A673 (cell line): ENCODE data around the gene SNORC. TPM values are rescaled to one million over a fixed set of nuclear protein-coding genes. Genes with fewer than 3 reads are reported as not detected.

ENCODE experiments used
- BruUV-seq: library from RNA; stranded (reverse); fragments of 400-500 nt; replicated peaks from 2 replicates; lab custom pipeline; 2021; lab: Mats Ljungman, UMichigan
- CTCF ChIA-PET: fragments of 300-600 bp; sonication (Branson Sonifier 250); formaldehyde crosslinking; loops from one replicate; lab custom pipeline; 2022; ENCODE audit warnings: antibody characterized with exemption; lab: Charles Lee
- POLR2A ChIA-PET: fragments of 300-600 bp; sonication (Branson Sonifier 250); formaldehyde crosslinking; loops from one replicate; lab custom pipeline; 2022; ENCODE audit warnings: antibody characterized with exemption; ENCODE audit not compliant: low non-redundant PET; lab: Charles Lee
- DNase-seq: peaks from one replicate; pipeline ENCODE4 v3.0.0-alpha.2; 2015; ENCODE audit warnings: low spot score
- H3K27ac ChIP-seq: fragments of 200-600 bp; sonication (generic); 2 replicates; pipeline ENCODE4 v1.5.1; 2016; ENCODE audit warnings: mixed run types, low read depth, mild to moderate bottlenecking, mixed read lengths, antibody characterized with exemption, low read length; ENCODE audit not compliant: poor library complexity, severe bottlenecking
- H3K27me3 ChIP-seq: fragments of 200-600 bp; sonication (generic); replicated peaks from 2 replicates; pipeline ENCODE4 v1.6.1; 2017; ENCODE audit warnings: mixed run types, low read depth, mild to moderate bottlenecking, mixed read lengths, antibody characterized with exemption, low read length; ENCODE audit not compliant: insufficient read depth, poor library complexity
- H3K36me3 ChIP-seq: fragments of 200-600 bp; sonication (generic); 2 replicates; pipeline ENCODE4 v1.6.1; 2016; ENCODE audit warnings: mixed run types, mild to moderate bottlenecking, mixed read lengths, antibody characterized with exemption, low read length; ENCODE audit not compliant: insufficient read depth, poor library complexity, severe bottlenecking
- H3K4me1 ChIP-seq: fragments of 200-600 bp; sonication (generic); 2 replicates; pipeline ENCODE4 v1.6.1; 2017; ENCODE audit warnings: mixed run types, mild to moderate bottlenecking, mixed read lengths, antibody characterized with exemption, low read length; ENCODE audit not compliant: insufficient read depth, poor library complexity, severe bottlenecking
- H3K4me3 ChIP-seq: fragments of 200-600 bp; sonication (generic); 2 replicates; pipeline ENCODE4 v1.5.1; 2016; ENCODE audit warnings: low read depth, mixed run types, mild to moderate bottlenecking, mixed read lengths, low read length; ENCODE audit not compliant: poor library complexity, severe bottlenecking
- H3K9me3 ChIP-seq: fragments of 200-600 bp; sonication (generic); 2 replicates; pipeline ENCODE4 v1.6.1; 2016; ENCODE audit warnings: mixed run types, low read depth, mild to moderate bottlenecking, mixed read lengths, antibody characterized with exemption, low read length; ENCODE audit not compliant: poor library complexity, severe bottlenecking
- CTCF ChIP-seq: fragments of 300-800, 200-600 bp; sonication (generic); conservative IDR thresholded peaks from 2 replicates; pipeline ENCODE4 v1.5.1; 2017; ENCODE audit warnings: low read depth, mild to moderate bottlenecking, antibody characterized with exemption, low read length, moderate library complexity, mixed read lengths
- EZH2 ChIP-seq: fragments of 200-600 bp; sonication (generic); IDR thresholded peaks from 2 replicates; pipeline ENCODE4 v1.6.1; 2017; ENCODE audit warnings: borderline replicate concordance, low read depth, mild to moderate bottlenecking, mixed read lengths, antibody characterized with exemption, low read length; ENCODE audit not compliant: poor library complexity, severe bottlenecking
- intact Hi-C: fragments of 100-400 bp; cut with micrococcal nuclease; formaldehyde crosslinking; loops from one replicate; pipeline ENCODE4 v1.10.0; 2022; ENCODE audit not compliant: unreplicated experiment
- total RNA-seq: library from RNA; stranded (reverse); gene quantifications from 2 replicates; pipeline ENCODE4 v1.2.3, GENCODE V29; 2021

The SNORC gene
- total RNA-seq, 1 experiment from 2014 or later = 4.6 TPM

- H3K4me1 ChIP-seq = no peaks in the 10 kb centered on the region
- H3K27ac ChIP-seq = no peak overlapping the region
- H3K36me3 ChIP-seq = no peaks in the 10 kb centered on the region
- TF ChIP-seq EZH2 = no peak
- no peak for TF ChIP-seq CTCF
- no peak overlapping the region for H3K4me3 ChIP-seq
- POLR2A ChIA-PET = no interaction called here
- H3K9me3 ChIP-seq = no peaks in the 10 kb centered on the region
- BruUV-seq = no TSS peak
- no peak for DNase-seq
- no peaks in the 10 kb centered on the region for H3K27me3 ChIP-seq
- intact Hi-C loops = no loop called here
- CTCF ChIA-PET = no interaction called here
Measured at GRCh38 chr2:232888099-232888836, 18.2 kb downstream of the SNORC start.

- H3K27me3 ChIP-seq = no peaks in the 10 kb centered on the region
- POLR2A ChIA-PET = no interaction called here
- no peak overlapping the region for H3K4me3 ChIP-seq
- no peaks in the 10 kb centered on the region for H3K4me1 ChIP-seq
- intact Hi-C loops = no loop called here
- H3K36me3 ChIP-seq = no peaks in the 10 kb centered on the region
- TF ChIP-seq EZH2 (no peak), CTCF (no peak)
- CTCF ChIA-PET = no interaction called here
- DNase-seq = no peak
- H3K27ac ChIP-seq = no peak overlapping the region
- no peaks in the 10 kb centered on the region for H3K9me3 ChIP-seq
- BruUV-seq = no TSS peak
Measured at GRCh38 chr2:232888839-232889529, 18.9 kb downstream of the SNORC start.

DNA sequence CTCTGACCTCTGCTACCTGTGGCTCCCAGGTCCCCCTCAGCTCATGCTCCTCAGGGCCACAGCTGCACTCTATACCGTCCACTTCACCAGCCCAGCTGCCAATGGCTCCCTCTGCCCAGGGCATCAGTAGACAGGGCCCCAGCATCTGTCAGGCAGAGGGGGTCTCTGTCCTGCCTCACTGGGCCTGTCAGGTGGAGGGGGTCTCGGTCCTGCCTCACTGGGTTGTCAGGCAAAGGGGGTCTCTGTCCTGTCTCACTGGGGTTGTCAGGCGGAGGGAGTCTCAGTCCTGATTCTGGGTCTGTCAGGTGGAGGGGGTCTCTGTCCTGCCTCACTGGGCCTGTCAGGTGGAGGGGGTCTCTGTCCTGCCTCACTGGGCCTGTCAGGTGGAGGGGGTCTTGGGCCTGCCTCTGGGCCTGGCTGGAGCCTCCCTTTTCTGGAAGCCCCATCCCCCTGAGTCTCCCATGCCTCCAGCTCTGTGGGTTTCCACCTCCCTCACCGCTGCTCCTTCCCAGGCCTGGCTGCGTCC lies 19.9 kb downstream of the SNORC start:
- Histone ChIP-seq H3K4me3 (no peak overlapping the region), H3K9me3 (no peaks in the 10 kb centered on the region), H3K27me3 (no peaks in the 10 kb centered on the region), H3K36me3 (no peaks in the 10 kb centered on the region), H3K27ac (no peak overlapping the region), H3K4me1 (no peaks in the 10 kb centered on the region)
- no TSS peak for BruUV-seq
- ChIA-PET POLR2A (no interaction called here), CTCF (no interaction called here)
- no peak for DNase-seq
- intact Hi-C loops = no loop called here
- TF ChIP-seq CTCF (no peak), EZH2 (no peak)
